Type B pancreatic cell (in vitro differentiated cells): ENCODE data around the gene IQSEC2. TPM values are rescaled to one million over a fixed set of nuclear protein-coding genes. Genes with fewer than 3 reads are reported as not detected.

ENCODE experiments used
- DNase-seq: peaks from one replicate; pipeline ENCODE4 v3.0.0; 2021; ENCODE audit warnings: mixed read lengths; ENCODE audit not compliant: unreplicated experiment; ENCODE audit errors: extremely low spot score
- H3K27ac Mint-ChIP-seq: 2 replicates; pipeline ENCODE4 v1.8.0; 2021; ENCODE audit warnings: mild to moderate bottlenecking, mixed read lengths
- H3K27me3 Mint-ChIP-seq: 2 replicates; pipeline ENCODE4 v1.8.0; 2021; ENCODE audit warnings: mixed read lengths
- H3K36me3 Mint-ChIP-seq: 2 replicates; pipeline ENCODE4 v1.8.0; 2021; ENCODE audit warnings: mixed read lengths
- H3K4me1 Mint-ChIP-seq: one replicate; pipeline ENCODE4 v1.8.0; 2021; ENCODE audit warnings: mixed read lengths; ENCODE audit not compliant: unreplicated experiment
- H3K4me3 Mint-ChIP-seq: 2 replicates; pipeline ENCODE4 v1.8.0; 2021; ENCODE audit warnings: mild to moderate bottlenecking, mixed read lengths
- H3K9me3 Mint-ChIP-seq: 2 replicates; pipeline ENCODE4 v1.8.0; 2021; ENCODE audit warnings: mixed read lengths
- total RNA-seq: library from RNA; stranded (reverse); gene quantifications from 2 replicates; pipeline ENCODE4 v1.2.1, GENCODE V29; 2021; ENCODE audit warnings: low replicate concordance
- TF ChIP-seq, protein P1 (sequence below): fragments of 200-600 bp; sonication (generic); conservative IDR thresholded peaks from 2 replicates; pipeline ENCODE4 v1.5.0; 2021; ENCODE audit warnings: antibody characterized with exemption, mild to moderate bottlenecking

Gene IQSEC2
- total RNA-seq, 1 donor from 2014 or later, result 8.2 TPM

DNA sequence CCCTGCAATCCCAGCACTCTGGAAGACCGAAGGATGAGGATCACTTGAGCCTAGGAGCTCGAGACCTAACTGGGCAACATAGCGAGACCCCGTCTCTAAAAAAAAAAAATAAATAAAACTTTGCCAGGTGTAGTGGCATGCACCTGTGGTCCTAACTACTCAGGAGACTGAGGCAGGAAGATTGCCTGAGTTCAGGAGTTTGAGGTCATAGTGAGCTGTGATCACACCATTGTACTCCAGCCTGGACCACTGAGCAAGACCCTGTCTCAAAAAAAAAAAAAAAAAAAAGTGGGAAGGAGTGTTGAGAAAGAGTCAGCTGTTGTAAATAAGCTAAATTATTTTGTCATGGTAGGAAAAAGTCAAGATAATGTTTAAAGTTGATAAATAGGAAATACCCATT lies 27.5 kb upstream of the IQSEC2 start:
- Mint-ChIP-seq H3K27ac (no peak overlapping the region), H3K27me3 (no peaks in the 10 kb centered on the region), H3K4me3 (no peak overlapping the region), H3K9me3 (no peaks in the 10 kb centered on the region), H3K4me1 (no peaks in the 10 kb centered on the region), H3K36me3 (no peaks in the 10 kb centered on the region)
- TF ChIP-seq, protein P1, sequence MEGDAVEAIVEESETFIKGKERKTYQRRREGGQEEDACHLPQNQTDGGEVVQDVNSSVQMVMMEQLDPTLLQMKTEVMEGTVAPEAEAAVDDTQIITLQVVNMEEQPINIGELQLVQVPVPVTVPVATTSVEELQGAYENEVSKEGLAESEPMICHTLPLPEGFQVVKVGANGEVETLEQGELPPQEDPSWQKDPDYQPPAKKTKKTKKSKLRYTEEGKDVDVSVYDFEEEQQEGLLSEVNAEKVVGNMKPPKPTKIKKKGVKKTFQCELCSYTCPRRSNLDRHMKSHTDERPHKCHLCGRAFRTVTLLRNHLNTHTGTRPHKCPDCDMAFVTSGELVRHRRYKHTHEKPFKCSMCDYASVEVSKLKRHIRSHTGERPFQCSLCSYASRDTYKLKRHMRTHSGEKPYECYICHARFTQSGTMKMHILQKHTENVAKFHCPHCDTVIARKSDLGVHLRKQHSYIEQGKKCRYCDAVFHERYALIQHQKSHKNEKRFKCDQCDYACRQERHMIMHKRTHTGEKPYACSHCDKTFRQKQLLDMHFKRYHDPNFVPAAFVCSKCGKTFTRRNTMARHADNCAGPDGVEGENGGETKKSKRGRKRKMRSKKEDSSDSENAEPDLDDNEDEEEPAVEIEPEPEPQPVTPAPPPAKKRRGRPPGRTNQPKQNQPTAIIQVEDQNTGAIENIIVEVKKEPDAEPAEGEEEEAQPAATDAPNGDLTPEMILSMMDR, result no peak
- DNase-seq, result no peak

DNA sequence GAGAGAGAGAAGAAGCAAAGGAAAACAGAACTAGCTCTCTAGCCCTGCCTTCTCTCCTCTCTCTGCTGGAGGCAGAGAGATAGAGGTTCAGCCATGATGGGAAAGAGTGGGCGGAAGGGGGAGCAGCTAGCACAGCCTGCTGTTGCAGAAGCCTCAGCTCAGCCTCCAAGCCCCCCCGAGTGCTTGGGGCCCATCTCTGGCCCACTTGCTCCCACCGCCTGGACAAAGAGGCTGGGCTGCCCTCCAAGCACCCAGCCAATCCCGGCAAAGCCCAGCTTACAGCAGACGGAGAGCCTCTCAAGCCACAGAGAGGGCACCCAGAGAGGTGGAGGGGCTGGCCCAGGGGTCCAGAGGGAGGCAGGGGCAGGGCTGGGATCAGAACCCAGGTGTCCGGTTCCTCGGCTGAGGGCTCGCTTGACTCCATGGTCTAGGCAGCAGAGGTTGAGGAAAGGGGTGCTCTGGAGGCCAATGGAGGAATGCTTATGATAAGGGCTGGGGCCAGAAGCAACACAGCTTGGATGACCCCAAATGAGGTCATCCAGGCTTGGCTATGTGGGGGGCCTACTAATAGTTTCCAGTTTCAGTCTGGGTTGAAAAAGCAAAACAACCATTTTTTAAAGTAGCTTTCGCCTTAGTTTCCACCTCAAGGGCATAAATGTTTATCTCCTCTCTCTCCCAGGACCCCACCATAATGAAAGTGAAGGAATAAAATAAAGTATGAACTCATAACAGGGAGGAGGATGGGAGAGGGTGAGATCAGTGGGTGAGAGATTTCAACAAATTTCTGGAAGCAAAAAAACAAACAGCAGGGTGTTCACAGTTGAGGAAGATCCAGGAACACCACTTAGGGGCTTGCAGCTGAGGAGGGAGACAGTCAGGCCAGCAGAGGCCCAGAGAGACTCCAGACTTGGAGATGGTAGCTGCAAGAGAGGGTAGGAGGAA lies 24.9 kb upstream of the IQSEC2 start:
- TF ChIP-seq, protein P1, result no peak
- Mint-ChIP-seq H3K4me1 (no peaks in the 10 kb centered on the region), H3K36me3 (no peaks in the 10 kb centered on the region), H3K9me3 (no peaks in the 10 kb centered on the region), H3K4me3 (no peak overlapping the region), H3K27ac (no peak overlapping the region), H3K27me3 (no peaks in the 10 kb centered on the region)
- DNase-seq, result no peak

DNA sequence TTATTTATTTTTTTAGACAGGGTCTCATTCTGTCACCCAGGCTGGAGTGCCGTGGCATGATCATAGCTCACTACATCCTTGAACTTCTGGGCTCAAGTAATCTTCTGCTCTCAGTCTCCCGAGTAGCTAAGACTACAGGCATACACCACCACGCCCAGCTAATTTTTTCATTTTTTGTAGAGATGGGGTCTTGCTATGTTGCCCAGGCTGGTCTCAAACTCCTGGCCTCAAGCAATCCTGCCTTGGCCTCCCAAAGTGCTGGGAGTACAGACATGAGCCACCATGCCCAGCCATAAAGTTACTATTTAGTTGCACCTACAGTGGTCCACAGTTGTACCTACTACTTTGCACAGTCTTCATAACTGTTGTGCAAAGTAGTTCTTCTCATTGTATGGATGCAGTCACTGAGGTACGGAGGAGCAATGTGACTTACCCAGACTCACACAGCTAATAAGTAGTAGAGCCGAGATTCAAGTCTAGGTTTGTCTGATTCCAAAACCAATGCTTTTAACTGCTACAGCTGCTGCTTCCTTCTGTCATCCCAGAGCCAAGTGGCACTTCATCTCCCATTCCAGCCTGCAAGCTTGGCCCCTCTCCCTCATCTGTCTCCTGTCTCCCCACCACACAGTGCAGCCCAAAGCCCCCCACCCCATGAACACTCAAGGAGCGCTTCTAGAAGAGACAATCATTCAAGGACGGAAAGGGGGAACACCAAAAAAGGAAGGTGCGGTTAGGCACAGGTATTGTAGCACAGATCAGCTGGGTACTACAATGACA lies 24.0 kb upstream of the IQSEC2 start:
- no peak overlapping the region for H3K4me3 Mint-ChIP-seq
- H3K27me3 Mint-ChIP-seq, result no peaks in the 10 kb centered on the region
- H3K4me1 Mint-ChIP-seq, result no peaks in the 10 kb centered on the region
- no peak for DNase-seq
- H3K36me3 Mint-ChIP-seq, result no peaks in the 10 kb centered on the region
- H3K27ac Mint-ChIP-seq, result no peak overlapping the region
- no peaks in the 10 kb centered on the region for H3K9me3 Mint-ChIP-seq
- TF ChIP-seq, protein P1, result no peak

DNA sequence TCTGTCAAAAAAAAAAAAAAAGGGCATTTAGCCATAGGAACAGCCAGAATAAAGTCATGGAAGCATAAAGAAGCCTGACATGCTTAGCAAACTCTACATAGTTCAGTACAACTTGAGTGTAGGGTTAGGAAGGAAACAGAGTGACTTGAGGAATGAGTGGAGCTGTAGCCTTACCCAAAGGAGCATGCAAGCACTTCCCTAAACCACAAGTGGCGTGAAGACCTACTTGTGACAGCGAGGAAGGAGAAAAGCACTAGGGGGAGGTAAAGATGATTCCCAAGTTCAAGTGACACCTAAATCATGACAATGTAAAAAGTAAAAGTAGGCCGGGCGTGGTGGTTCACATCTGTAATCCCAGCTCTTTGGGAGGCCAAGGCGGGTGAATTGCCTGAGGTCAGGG lies 21.8 kb upstream of the IQSEC2 start:
- Mint-ChIP-seq H3K4me3 (no peak overlapping the region), H3K4me1 (no peaks in the 10 kb centered on the region), H3K27me3 (no peaks in the 10 kb centered on the region), H3K9me3 (no peaks in the 10 kb centered on the region), H3K36me3 (no peaks in the 10 kb centered on the region), H3K27ac (no peak overlapping the region)
- TF ChIP-seq, protein P1, result no peak
- DNase-seq, result no peak

DNA sequence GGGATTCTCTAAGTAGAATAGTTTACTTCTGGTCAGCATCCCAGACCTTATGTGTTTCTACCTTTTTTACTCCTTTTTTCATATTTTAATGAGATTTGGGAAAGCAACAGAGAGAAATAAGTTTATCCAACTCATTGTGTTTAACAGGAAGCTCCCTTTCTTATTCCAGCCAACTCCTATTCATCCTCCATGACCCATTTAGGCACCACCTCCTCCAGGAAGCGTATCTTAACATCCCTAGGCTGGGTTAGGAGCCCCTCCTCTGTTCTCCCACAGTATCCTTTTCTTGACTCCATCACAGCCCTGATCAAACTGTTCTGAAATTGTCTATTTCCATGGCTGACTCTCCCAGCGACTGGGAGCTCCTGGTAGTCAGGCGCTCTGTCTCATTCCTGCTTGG lies 18.8 kb upstream of the IQSEC2 start:
- no peaks in the 10 kb centered on the region for H3K36me3 Mint-ChIP-seq
- no peaks in the 10 kb centered on the region for H3K27me3 Mint-ChIP-seq
- TF ChIP-seq, protein P1, result no peak
- DNase-seq, result no peak
- H3K9me3 Mint-ChIP-seq, result no peaks in the 10 kb centered on the region
- no peak overlapping the region for H3K27ac Mint-ChIP-seq
- no peaks in the 10 kb centered on the region for H3K4me1 Mint-ChIP-seq
- H3K4me3 Mint-ChIP-seq, result no peak overlapping the region
